ENCODE measurements around the gene NTSR1. TPM values are rescaled to one million over a fixed set of nuclear protein-coding genes. Genes with fewer than 3 reads are reported as not detected.

Gene NTSR1
- total and polyA plus RNA-seq, 11 donors: 0.01 to 0.32 (median 0.07) TPM; not detected in 7

DNA sequence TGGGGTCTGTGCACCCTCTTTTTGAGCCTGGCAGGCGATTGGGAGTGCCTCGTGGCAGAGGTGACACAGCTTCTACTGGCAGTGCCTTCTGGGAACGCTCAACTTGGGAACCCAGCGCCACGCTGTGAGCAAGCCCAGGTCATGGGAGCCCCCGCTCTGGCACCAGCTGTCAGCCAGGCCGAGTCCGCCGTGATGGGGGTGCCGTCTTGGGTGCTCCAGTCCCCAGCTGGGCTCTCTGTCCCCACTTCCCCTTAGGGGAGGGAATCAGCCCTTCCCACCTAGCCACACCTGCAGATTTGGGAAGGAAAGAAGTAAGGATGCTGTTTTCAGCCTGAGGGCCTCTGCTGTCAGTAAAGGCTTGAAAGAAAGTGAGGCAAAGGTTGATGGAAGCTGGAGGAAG lies 31.0 kb upstream of the NTSR1 start:
- H3K4me1 ChIP-seq: peaks cover 0 to 19% (median 0%) of the 10 kb centered on the region in 12 donors
- WGBS, 4 donors: 75 to 87% (median 80%) methylated on average over 10 of the region's 10 CpGs
- H3K27me3 ChIP-seq: peaks cover 0 to 25% (median 4%) of the 10 kb centered on the region in 9 donors
- no peak overlapping the region for H3K4me3 ChIP-seq
- TF ChIP-seq POLR2A (IDR thresholded peaks at IDR 0.05): no peak
- TF ChIP-seq, protein P1, sequence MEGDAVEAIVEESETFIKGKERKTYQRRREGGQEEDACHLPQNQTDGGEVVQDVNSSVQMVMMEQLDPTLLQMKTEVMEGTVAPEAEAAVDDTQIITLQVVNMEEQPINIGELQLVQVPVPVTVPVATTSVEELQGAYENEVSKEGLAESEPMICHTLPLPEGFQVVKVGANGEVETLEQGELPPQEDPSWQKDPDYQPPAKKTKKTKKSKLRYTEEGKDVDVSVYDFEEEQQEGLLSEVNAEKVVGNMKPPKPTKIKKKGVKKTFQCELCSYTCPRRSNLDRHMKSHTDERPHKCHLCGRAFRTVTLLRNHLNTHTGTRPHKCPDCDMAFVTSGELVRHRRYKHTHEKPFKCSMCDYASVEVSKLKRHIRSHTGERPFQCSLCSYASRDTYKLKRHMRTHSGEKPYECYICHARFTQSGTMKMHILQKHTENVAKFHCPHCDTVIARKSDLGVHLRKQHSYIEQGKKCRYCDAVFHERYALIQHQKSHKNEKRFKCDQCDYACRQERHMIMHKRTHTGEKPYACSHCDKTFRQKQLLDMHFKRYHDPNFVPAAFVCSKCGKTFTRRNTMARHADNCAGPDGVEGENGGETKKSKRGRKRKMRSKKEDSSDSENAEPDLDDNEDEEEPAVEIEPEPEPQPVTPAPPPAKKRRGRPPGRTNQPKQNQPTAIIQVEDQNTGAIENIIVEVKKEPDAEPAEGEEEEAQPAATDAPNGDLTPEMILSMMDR (IDR thresholded peaks at IDR 0.05): no peak
- ATAC-seq: no peak
- DNase-seq: no peak
- H3K9me3 ChIP-seq: peaks cover 0 to 11% (median 0%) of the 10 kb centered on the region in 12 donors
- intact Hi-C loops (cut with DNase I): loop anchor here in 2 of 10 donors (5.0 to 10.0 kb wide), 2 partner anchors 130 to 327 kb away; partner anchors contain the start of gene BHLHE23 (in 2 of the 2)
- H3K27ac ChIP-seq: no peak overlapping the region
- no peaks in the 10 kb centered on the region for H3K36me3 ChIP-seq

DNA sequence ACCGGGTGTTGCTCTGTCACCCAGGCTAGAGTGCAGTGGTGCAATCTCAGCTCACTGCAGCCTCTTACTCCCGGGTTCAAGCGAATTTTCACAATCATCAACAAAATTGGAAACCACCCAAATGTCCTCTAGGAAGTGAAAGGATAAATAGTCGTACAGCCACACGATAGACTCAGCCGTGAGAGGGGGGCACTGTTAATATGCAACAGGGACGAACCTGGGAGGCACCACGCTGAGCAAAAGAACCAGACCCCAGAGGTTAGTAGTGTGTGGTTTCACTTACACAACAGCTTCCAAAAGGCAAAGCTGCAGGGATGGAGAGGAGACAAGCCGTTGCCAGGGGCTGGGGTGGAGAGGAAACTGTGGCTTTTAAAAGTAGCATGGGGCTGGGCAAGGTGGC lies 30.1 kb upstream of the NTSR1 start:
- Histone ChIP-seq H3K4me3 (no peak overlapping the region), H3K36me3 (no peaks in the 10 kb centered on the region), H3K27me3 (peaks cover 0 to 29% (median 4%) of the 10 kb centered on the region in 9 donors), H3K9me3 (peaks cover 0 to 11% (median 0%) of the 10 kb centered on the region in 12 donors), H3K27ac (no peak overlapping the region), H3K4me1 (peaks cover 0 to 19% (median 0%) of the 10 kb centered on the region in 12 donors)
- ATAC-seq (no peak), DNase-seq (no peak)
- TF ChIP-seq, protein P1 (IDR thresholded peaks at IDR 0.05): no peak
- TF ChIP-seq POLR2A (IDR thresholded peaks at IDR 0.05): no peak
- WGBS, 4 donors: 43 to 58% (median 48%) methylated on average over 9 of the region's 9 CpGs
- intact Hi-C loops (cut with DNase I): loop anchor here in 2 of 10 donors (5.0 to 10.0 kb wide), 2 partner anchors 129 to 326 kb away; partner anchors contain the start of gene BHLHE23 (in 2 of the 2)

DNA sequence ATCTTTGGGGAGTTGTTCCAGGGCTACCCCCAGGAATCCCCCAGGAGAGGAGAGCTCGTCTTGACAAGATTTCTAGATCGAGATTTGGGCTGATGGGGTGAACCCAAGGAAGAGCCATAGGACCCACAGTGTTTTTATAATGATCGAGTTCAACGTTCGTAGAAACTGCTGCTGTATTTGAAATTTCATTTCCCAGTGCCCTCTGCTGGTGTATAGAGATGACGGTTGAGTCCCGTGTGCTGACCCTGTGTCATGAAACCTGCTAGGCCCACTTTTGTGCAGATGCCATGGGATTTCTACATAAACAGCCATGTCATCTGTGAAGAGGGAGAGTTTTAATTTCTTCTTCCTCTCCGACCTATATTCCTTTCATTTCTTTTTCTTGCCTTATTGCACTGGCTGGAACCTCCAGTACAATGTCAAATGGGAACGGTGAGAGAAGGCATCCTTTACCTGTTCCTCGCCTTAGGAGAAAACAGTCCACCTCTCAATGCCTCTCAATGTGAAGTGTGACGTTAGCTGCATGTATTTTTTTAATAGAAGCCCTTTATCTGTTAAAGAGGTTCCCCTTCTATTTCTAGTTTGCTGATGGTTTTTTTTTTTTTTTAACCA lies 28.6 kb upstream of the NTSR1 start:
- no peak overlapping the region for H3K27ac ChIP-seq
- intact Hi-C loops (cut with DNase I): loop anchor here in 2 of 10 donors (5.0 to 10.0 kb wide), 3 partner anchors 92 to 325 kb away; partner anchors contain the start of gene BHLHE23 (in 2 of the 2)

More for the DNA sequence above, 28.6 kb upstream of the NTSR1 start:
- DNase-seq: no peak
- no peak for ATAC-seq
- H3K36me3 ChIP-seq: no peaks in the 10 kb centered on the region
- peaks cover 0 to 11% (median 0%) of the 10 kb centered on the region in 12 donors for H3K9me3 ChIP-seq
- H3K27me3 ChIP-seq: peaks cover 0 to 33% (median under 1%) of the 10 kb centered on the region in 9 donors
- 94 to 96% (median 96%) methylated on average over 11 of the region's 11 CpGs for WGBS, 4 donors
- TF ChIP-seq POLR2A (IDR thresholded peaks at IDR 0.05): no peak
- TF ChIP-seq, protein P1 (IDR thresholded peaks at IDR 0.05): no peak
- no peak overlapping the region for H3K4me3 ChIP-seq
- H3K4me1 ChIP-seq: peaks cover 0 to 19% (median 0%) of the 10 kb centered on the region in 12 donors

Measured in heart left ventricle (tissue), 16 donors.